Heart right ventricle (tissue), 16 donors: ENCODE results near the gene NCAM1. TPM values are rescaled to one million over a fixed set of nuclear protein-coding genes. Genes with fewer than 3 reads are reported as not detected.

Experiments
- ATAC-seq, 8 donors: fragments of 200-7000 bp; cut with Tn5 transposase; one replicate each; pipeline ENCODE4 v1.9.1; 2020; ENCODE audit warnings: mild to moderate bottlenecking in 8 of 8, moderate library complexity in 8 of 8, moderate number of reproducible peaks in 1 of 8
- DNase-seq, 2 donors: peaks; one replicate each; pipeline ENCODE4 v3.0.0-alpha.2; 2020
- H3K27ac ChIP-seq, 10 donors: fragments of 200-600 bp; sonication (generic) in 2 of 10; one replicate each; pipeline versions ENCODE4 v1.5.0 to v1.8.0; 2020 to 2022; ENCODE audit warnings: mild to moderate bottlenecking in 3 of 10
- H3K27me3 ChIP-seq, 7 donors: fragments of 200-600 bp; one replicate each; pipeline ENCODE4 v1.8.0; 2021 to 2022; ENCODE audit warnings: mild to moderate bottlenecking in 2 of 7
- H3K36me3 ChIP-seq, 9 donors: fragments of 200-600 bp; sonication (generic) in 1 of 9; one replicate each; pipeline versions ENCODE4 v1.5.0 to v1.8.0; 2020 to 2022; ENCODE audit warnings: mild to moderate bottlenecking in 2 of 9
- H3K4me1 ChIP-seq, 9 donors: fragments of 200-600 bp; sonication (generic) in 1 of 9; one replicate each; pipeline versions ENCODE4 v1.5.0 to v1.8.0; 2020 to 2022; ENCODE audit warnings: mild to moderate bottlenecking in 4 of 9
- H3K4me3 ChIP-seq, 10 donors: fragments of 200-600 bp; sonication (generic) in 2 of 10; one replicate each; pipeline versions ENCODE4 v1.5.0 to v1.8.0; 2020 to 2022; ENCODE audit warnings: mild to moderate bottlenecking in 7 of 10, moderate library complexity in 2 of 10
- H3K9me3 ChIP-seq, 11 donors: fragments of 200-600 bp in 10 of 11; sonication (generic) in 2 of 11; one replicate each; pipeline versions ENCODE4 v1.5.0 to v1.8.0; 2013 to 2022; ENCODE audit warnings: mild to moderate bottlenecking in 2 of 11, control low read depth in 1 of 11, moderate library complexity in 1 of 11
- WGBS, 2 donors: extraction: QIAGEN DNeasy Blood & Tissue Kit; methylation state at CpG; one replicate each; pipeline ENCODE4 v1.1.7; 2013; ENCODE audit warnings: inconsistent platforms in 1 of 2; 5-methylcytosine and 5-hydroxymethylcytosine counted together
- intact Hi-C, 10 donors: fragments of 100-400 bp; cut with DNase I; formaldehyde crosslinking; loops; one replicate each; pipeline versions ENCODE4 v1.11.1 to v1.14.2; 2022
- polyA plus RNA-seq, 2 donors: library from polyadenylated mRNA; stranded (reverse); fragments of 200-250 nt; gene quantifications; one replicate each; pipeline ENCODE4 v1.2.3, GENCODE V29; 2013
- total RNA-seq, 10 donors: library from RNA; stranded (reverse); fragmentation: NEBNext Ultra II Directional in 3 of 10; extraction: Animal tissue kit (Norgen Biotek cat#: 25700) in 3 of 10; gene quantifications; one replicate each; pipeline versions ENCODE4 v1.2.1 to v1.2.4, GENCODE V29; 2021 to 2023
- TF ChIP-seq, protein P1 (sequence below), 9 donors: fragments of 200-600 bp; sonication (generic) in 2 of 9; IDR thresholded peaks; one replicate each; pipeline versions ENCODE4 v1.5.0 to v1.8.0; 2021 to 2022; ENCODE audit warnings: antibody characterized with exemption in 9 of 9, mild to moderate bottlenecking in 5 of 9, moderate library complexity in 1 of 9
- donor health status: Arrhythmogenic right ventricular cardiomyopathy.
- donor health status: ischemic (EF 13 %, LVEDD 7.1; RV severe dilation, severe dysfunction).
- donor health status: healthy with polysubstance abuse.
- donor health status: DM: no; HTN: yes; CAD: no.
- donor health status: DM: no; HTN: no; CAD: no.
- donor health status: ischemic (EF 25% LVEDD 6.9; RV normal size, moderate dysfunction).
- donor health status: ischemic (EF 25% LVEDD 5.7; RV mildly dilated, moderate dysfunction).
- donor health status: healthy.
- donor health status: DM: yes; HTN: yes; CAD: no.
- donor health status: Ischemic cardiomyopathy.
- donor health status: ischemic (EF 35%, LVEDD 5.7; RV mildly dilated, moderate dysfunction).
- donor health status: nonischemic (EF 11% LVEDD 7.7; RV severe dilation, severe dysfunction).
- donor health status: DM: yes; HTN: yes; CAD: no.
- donor health status: PGD.
- donor health status: ischemic (EF 29% LVEDD 5.4; RV normal size, mild dysfunction).
- donor health status: nonischemic (EF 23%, LVEDD 6.1; RV moderate dilation, normal function).

The NCAM1 gene
- total and polyA plus RNA-seq, 12 donors, result 76.8 to 454 (median 328) TPM

DNA sequence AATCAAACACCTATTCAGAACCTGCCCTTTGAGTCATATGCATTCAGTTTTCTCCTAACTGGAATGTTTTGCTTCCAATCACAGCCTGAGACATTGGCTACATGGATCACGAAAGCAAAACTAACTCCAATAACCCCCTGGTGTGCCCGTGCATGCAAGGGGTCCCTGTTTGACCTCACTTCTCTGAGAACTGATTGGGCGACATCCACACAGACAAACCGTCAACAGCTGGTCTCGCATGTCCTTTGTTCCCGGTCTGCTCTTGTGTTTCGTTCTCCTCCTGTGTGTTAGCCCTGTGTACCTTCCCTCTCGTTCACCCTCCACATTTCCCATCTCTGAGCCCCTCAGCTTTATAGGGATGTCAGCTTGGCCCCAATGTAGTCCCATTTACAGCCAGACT is 286.0 kb downstream of the NCAM1 start:
- H3K27ac ChIP-seq, result no peak overlapping the region
- TF ChIP-seq, protein P1, sequence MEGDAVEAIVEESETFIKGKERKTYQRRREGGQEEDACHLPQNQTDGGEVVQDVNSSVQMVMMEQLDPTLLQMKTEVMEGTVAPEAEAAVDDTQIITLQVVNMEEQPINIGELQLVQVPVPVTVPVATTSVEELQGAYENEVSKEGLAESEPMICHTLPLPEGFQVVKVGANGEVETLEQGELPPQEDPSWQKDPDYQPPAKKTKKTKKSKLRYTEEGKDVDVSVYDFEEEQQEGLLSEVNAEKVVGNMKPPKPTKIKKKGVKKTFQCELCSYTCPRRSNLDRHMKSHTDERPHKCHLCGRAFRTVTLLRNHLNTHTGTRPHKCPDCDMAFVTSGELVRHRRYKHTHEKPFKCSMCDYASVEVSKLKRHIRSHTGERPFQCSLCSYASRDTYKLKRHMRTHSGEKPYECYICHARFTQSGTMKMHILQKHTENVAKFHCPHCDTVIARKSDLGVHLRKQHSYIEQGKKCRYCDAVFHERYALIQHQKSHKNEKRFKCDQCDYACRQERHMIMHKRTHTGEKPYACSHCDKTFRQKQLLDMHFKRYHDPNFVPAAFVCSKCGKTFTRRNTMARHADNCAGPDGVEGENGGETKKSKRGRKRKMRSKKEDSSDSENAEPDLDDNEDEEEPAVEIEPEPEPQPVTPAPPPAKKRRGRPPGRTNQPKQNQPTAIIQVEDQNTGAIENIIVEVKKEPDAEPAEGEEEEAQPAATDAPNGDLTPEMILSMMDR (IDR thresholded peaks at IDR 0.05), result no peak
- 74% methylated on average over 8 of the region's 8 CpGs for WGBS, 2 donors
- H3K4me1 ChIP-seq, result peaks cover 0 to 16% (median 7%) of the 10 kb centered on the region in 9 donors
- peaks cover 0 to 19% (median 0%) of the 10 kb centered on the region in 9 donors for H3K36me3 ChIP-seq
- no peaks in the 10 kb centered on the region for H3K9me3 ChIP-seq
- ATAC-seq (no peak), DNase-seq (no peak)
- H3K4me3 ChIP-seq, result no peak overlapping the region
- intact Hi-C loops, result no loop called here
- H3K27me3 ChIP-seq, result peaks cover 0 to 10% (median 0%) of the 10 kb centered on the region in 7 donors

GRCh38 chr11:113247966-113248365 is 286.7 kb downstream of the NCAM1 start:
- ATAC-seq, result no peak
- H3K27ac ChIP-seq, result no peak overlapping the region

DNA sequence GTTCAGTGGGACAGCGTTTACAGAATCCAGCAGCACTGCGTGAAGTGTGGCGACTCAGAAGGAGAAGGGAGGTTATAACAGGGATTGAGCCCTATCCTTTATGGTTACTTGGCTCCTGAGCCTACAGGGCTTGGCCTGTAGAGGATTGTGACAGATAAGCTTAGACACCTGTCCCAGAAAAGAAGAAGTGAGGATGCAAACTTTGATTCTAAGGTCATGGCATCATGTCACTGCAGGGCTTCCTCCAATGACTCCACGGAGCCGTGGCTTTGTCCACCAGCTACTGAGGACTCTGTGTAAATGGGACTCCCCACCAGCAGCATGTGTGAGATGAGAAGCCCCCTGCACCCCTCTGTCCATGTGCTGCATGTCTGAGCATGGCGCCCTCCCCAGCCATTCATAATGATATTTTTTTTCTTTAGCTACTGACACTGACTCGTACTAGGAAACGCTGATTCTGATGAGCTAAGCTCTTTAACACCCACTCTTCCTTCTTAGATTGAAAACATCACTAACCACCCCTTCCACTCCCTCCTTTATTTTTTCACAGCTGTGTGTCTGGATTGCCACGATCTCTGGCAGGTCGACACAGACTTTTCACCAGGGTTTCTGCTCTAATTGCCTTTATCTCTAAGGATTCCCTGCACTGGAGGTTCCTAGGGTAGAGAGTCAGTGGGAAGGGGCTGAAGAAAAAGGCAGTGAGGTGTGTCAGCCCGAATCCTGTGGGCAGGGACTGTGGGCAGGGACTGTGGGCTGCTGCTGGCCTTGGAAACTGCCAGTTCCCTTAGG is 287.7 kb downstream of the NCAM1 start:
- intact Hi-C loops, result no loop called here
- 63 to 76% methylated on average over 11 of the region's 11 CpGs for WGBS, 2 donors

More at GRCh38 chr11:113247966-113248365, 286.7 kb downstream of the NCAM1 start:
- peaks cover 0 to 10% (median 0%) of the 10 kb centered on the region in 7 donors for H3K27me3 ChIP-seq
- peaks cover 0 to 15% (median 5%) of the 10 kb centered on the region in 9 donors for H3K4me1 ChIP-seq
- DNase-seq, result no peak
- no peaks in the 10 kb centered on the region for H3K9me3 ChIP-seq
- intact Hi-C loops, result no loop called here
- TF ChIP-seq, protein P1 (IDR thresholded peaks at IDR 0.05), result no peak
- H3K4me3 ChIP-seq, result no peak overlapping the region
- H3K36me3 ChIP-seq, result peaks cover 0 to 19% (median 0%) of the 10 kb centered on the region in 9 donors
- 80 to 81% methylated on average over 6 of the region's 6 CpGs for WGBS, 2 donors

GRCh38 chr11:113249491-113249763 is 288.2 kb downstream of the NCAM1 start:
- no peak for ATAC-seq
- WGBS, 2 donors, result 25 to 34% methylated on average over 2 of the region's 2 CpGs
- Histone ChIP-seq H3K27me3 (no peaks in the 10 kb centered on the region), H3K36me3 (peaks cover 0 to 19% (median 0%) of the 10 kb centered on the region in 9 donors), H3K4me3 (no peak overlapping the region), H3K4me1 (peaks cover 0 to 12% (median 0%) of the 10 kb centered on the region in 9 donors), H3K9me3 (no peaks in the 10 kb centered on the region), H3K27ac (no peak overlapping the region)
- DNase-seq, result no peak
- TF ChIP-seq, protein P1 (IDR thresholded peaks at IDR 0.05), result peak in 5 of 9 donors; percentile 12 to 27 (median 15)
- intact Hi-C loops, result no loop called here

More for the DNA sequence above, 287.7 kb downstream of the NCAM1 start:
- ATAC-seq (peak in 5 of 8 donors; percentile 20 to 54 (median 36)), DNase-seq (no peak)
- TF ChIP-seq, protein P1 (IDR thresholded peaks at IDR 0.05), result no peak
- Histone ChIP-seq H3K9me3 (no peaks in the 10 kb centered on the region), H3K4me3 (no peak overlapping the region), H3K36me3 (peaks cover 0 to 19% (median 0%) of the 10 kb centered on the region in 9 donors), H3K4me1 (peaks cover 0 to 13% (median 1%) of the 10 kb centered on the region in 9 donors), H3K27ac (no peak overlapping the region), H3K27me3 (peaks cover 0 to under 1% (median 0%) of the 10 kb centered on the region in 7 donors)
